HL-60 (cell line): Measurements from ENCODE around the gene CNGA1.

Experiments
- DNase-seq, 2 experiments: peaks; one replicate each; pipeline ENCODE4 v3.0.0-alpha.2; 2010 to 2020; ENCODE audit warnings: low read depth in 1 of 2, low spot score in 1 of 2
- H3K27ac ChIP-seq: fragments of 250-450 bp; sonication (Bioruptor Pico); replicated peaks from 2 replicates; pipeline ENCODE4 v1.5.1; 2020; ENCODE audit warnings: mild to moderate bottlenecking, moderate library complexity
- H3K27me3 ChIP-seq: fragments of 250-450 bp; sonication (Bioruptor Pico); 2 replicates; pipeline ENCODE4 v1.5.1; 2021; ENCODE audit warnings: mild to moderate bottlenecking, moderate library complexity; ENCODE audit not compliant: insufficient read depth, poor library complexity, severe bottlenecking
- H3K4me3 ChIP-seq: replicated peaks from 2 replicates; pipeline ENCODE4 v1.5.1; 2011; ENCODE audit warnings: mild to moderate bottlenecking, control low read depth, low read length; ENCODE audit not compliant: insufficient read depth
- GABPA ChIP-seq: IDR thresholded peaks from 2 replicates; pipeline ENCODE4 v1.6.1; 2012; ENCODE audit warnings: low read depth
- POLR2AphosphoS5 ChIP-seq: IDR thresholded peaks from 2 replicates; pipeline ENCODE4 v1.6.1; 2012; ENCODE audit warnings: low read depth
- SPI1 ChIP-seq: IDR thresholded peaks from 2 replicates; pipeline ENCODE4 v1.6.1; 2012; ENCODE audit warnings: low read depth, mild to moderate bottlenecking, borderline replicate concordance
- TF ChIP-seq, protein P1 (sequence below): IDR thresholded peaks from 2 replicates; pipeline ENCODE4 v1.6.1; 2012; ENCODE audit warnings: low read depth; ENCODE audit not compliant: insufficient replicate concordance
- TF ChIP-seq, protein P2 (sequence below): IDR thresholded peaks from one replicate; pipeline ENCODE4 v1.5.1; 2011; ENCODE audit warnings: low read length, control low read depth, inconsistent platforms; ENCODE audit not compliant: insufficient read depth

The CNGA1 gene

DNA sequence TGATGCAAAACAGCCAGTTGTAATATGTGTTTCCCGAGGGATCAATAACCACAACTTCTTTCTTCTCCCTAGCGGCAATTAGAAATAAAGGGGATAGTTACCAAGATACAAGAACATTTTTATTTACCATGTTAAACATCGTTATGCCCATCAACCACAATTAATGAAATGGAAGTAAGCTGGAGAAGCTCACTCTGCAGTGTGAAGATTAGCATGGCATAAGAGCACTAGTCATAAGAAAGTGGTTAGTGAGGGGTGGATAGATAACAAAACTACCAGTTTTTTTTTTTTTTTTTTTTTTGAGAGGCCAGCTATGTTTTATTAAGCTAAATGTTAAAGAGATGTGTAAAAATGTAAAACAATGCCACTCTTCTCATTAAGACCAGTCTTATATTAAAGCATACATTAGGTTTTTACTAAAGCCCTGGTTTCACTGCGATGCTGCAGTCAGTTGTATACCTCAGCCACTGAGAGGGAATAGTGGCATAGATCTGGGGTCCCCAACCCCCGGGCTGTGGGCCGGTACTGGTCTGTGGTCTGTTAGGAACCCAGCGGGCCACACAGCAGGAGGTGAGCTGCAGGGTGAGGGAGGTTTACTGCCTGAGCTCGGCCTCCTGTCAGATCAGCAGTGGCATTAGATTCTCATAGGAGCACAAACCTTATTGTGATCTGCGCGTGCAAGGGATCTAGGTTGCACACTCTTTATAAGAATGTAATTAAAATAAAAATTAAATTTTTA lies 74.2 kb downstream of the CNGA1 start:
- Histone ChIP-seq H3K27me3 (no peaks in the 10 kb centered on the region), H3K27ac (no peak overlapping the region), H3K4me3 (no peak overlapping the region)
- DNase-seq, result no peak
- TF ChIP-seq, protein P1, sequence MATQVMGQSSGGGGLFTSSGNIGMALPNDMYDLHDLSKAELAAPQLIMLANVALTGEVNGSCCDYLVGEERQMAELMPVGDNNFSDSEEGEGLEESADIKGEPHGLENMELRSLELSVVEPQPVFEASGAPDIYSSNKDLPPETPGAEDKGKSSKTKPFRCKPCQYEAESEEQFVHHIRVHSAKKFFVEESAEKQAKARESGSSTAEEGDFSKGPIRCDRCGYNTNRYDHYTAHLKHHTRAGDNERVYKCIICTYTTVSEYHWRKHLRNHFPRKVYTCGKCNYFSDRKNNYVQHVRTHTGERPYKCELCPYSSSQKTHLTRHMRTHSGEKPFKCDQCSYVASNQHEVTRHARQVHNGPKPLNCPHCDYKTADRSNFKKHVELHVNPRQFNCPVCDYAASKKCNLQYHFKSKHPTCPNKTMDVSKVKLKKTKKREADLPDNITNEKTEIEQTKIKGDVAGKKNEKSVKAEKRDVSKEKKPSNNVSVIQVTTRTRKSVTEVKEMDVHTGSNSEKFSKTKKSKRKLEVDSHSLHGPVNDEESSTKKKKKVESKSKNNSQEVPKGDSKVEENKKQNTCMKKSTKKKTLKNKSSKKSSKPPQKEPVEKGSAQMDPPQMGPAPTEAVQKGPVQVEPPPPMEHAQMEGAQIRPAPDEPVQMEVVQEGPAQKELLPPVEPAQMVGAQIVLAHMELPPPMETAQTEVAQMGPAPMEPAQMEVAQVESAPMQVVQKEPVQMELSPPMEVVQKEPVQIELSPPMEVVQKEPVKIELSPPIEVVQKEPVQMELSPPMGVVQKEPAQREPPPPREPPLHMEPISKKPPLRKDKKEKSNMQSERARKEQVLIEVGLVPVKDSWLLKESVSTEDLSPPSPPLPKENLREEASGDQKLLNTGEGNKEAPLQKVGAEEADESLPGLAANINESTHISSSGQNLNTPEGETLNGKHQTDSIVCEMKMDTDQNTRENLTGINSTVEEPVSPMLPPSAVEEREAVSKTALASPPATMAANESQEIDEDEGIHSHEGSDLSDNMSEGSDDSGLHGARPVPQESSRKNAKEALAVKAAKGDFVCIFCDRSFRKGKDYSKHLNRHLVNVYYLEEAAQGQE, result no peak
- TF ChIP-seq, protein P2, sequence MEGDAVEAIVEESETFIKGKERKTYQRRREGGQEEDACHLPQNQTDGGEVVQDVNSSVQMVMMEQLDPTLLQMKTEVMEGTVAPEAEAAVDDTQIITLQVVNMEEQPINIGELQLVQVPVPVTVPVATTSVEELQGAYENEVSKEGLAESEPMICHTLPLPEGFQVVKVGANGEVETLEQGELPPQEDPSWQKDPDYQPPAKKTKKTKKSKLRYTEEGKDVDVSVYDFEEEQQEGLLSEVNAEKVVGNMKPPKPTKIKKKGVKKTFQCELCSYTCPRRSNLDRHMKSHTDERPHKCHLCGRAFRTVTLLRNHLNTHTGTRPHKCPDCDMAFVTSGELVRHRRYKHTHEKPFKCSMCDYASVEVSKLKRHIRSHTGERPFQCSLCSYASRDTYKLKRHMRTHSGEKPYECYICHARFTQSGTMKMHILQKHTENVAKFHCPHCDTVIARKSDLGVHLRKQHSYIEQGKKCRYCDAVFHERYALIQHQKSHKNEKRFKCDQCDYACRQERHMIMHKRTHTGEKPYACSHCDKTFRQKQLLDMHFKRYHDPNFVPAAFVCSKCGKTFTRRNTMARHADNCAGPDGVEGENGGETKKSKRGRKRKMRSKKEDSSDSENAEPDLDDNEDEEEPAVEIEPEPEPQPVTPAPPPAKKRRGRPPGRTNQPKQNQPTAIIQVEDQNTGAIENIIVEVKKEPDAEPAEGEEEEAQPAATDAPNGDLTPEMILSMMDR, result no peak
- TF ChIP-seq SPI1 (no peak), GABPA (no peak), POLR2AphosphoS5 (no peak)

DNA sequence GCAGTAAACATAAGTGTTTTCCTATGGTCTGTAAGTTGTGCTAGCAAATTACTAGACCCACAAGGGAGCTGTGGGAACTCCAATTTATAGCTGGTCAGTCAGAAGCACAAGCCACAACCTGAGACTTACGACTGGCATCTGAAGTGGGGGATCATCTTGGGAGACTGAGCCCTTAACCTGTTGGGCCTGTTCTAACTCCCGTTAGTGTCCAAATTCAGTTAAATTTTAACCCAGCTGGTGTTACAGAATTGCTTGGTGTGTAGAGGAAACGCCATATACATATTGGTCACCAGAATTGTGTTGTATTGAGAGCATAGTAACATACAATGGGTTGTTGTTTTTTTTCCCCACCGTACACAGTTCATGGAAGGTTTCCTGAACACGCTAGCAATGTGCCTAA lies 77.0 kb downstream of the CNGA1 start:
- no peaks in the 10 kb centered on the region for H3K27me3 ChIP-seq
- H3K4me3 ChIP-seq, result no peak overlapping the region
- no peak for DNase-seq
- H3K27ac ChIP-seq, result no peak overlapping the region
- TF ChIP-seq POLR2AphosphoS5 (no peak), SPI1 (no peak), GABPA (no peak)

DNA sequence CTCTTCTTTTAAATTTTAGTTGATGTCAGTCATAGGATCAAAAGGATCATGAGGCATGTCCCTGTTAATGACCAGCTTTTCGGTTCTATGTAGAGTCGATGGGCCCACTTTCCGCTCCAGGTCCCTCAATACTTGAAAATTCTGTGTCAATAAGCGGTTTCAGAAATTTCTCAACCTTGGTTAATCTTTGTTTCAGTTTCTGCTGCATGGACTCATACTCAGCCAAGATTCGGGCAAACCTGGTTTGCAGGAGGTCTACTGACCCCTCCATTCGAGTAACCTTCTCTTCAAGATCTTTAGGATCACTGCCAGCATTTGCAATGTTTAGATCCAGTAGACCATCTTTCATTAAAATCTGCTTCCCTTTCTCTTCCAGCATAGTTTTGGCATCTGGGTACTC lies 80.1 kb downstream of the CNGA1 start:
- no peak overlapping the region for H3K27ac ChIP-seq
- TF ChIP-seq GABPA (no peak), POLR2AphosphoS5 (no peak), SPI1 (no peak)
- TF ChIP-seq, protein P1, result no peak
- H3K27me3 ChIP-seq, result no peaks in the 10 kb centered on the region
- DNase-seq, result no peak
- H3K4me3 ChIP-seq, result no peak overlapping the region

DNA sequence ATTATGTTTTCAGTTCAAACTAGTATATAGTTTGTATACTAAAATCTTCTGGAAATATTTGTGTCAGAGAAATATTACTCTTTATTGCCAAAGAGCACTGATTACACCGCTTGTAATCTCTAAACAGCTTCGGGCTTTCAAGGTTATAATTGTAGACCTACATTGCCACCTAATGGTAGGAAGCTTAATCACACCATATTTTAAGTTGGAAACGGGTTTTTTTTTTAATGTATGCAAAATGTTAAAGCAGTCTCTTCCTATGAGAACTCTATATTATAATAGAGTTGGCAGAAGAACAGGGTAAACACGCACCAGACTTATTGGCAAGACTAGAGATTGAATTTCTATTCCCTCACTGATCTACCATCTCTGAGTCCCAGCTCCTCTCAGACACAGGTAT lies 82.6 kb downstream of the CNGA1 start:
- Histone ChIP-seq H3K27ac (no peak overlapping the region), H3K27me3 (no peaks in the 10 kb centered on the region), H3K4me3 (no peak overlapping the region)
- TF ChIP-seq, protein P1, result no peak
- TF ChIP-seq, protein P2, result peak; percentile 29
- TF ChIP-seq POLR2AphosphoS5, result no peak
- no peak for DNase-seq
